Smooth muscle cell (in vitro differentiated cells): ENCODE data around the gene GORASP2. TPM values are rescaled to one million over a fixed set of nuclear protein-coding genes. Genes with fewer than 3 reads are reported as not detected.

Experiments used
- DNase-seq: peaks from one replicate; lab custom pipeline; 2025; ENCODE audit not compliant: unreplicated experiment; lab: John Stamatoyannopoulos, UW
- H2AFZ ChIP-seq: fragments of 200-600 bp; sonication (generic); 2 replicates; pipeline ENCODE4 v1.6.0; 2016; ENCODE audit warnings: antibody characterized with exemption, low read depth, mild to moderate bottlenecking
- H3F3A ChIP-seq: fragments of 200-600 bp; sonication (generic); 2 replicates; pipeline ENCODE4 v1.6.0; 2017; ENCODE audit warnings: antibody characterized with exemption, low read depth
- H3K27ac ChIP-seq: fragments of 200-600 bp; sonication (generic); 2 replicates; pipeline ENCODE4 v1.5.1; 2016; ENCODE audit warnings: low read depth, mild to moderate bottlenecking
- H3K27me3 ChIP-seq: fragments of 200-600 bp; sonication (generic); 2 replicates; pipeline ENCODE4 v1.6.1; 2016; ENCODE audit warnings: low read depth, mild to moderate bottlenecking
- H3K36me3 ChIP-seq: fragments of 200-600 bp; sonication (generic); 2 replicates; pipeline ENCODE4 v1.5.1; 2016; ENCODE audit warnings: low read depth
- H3K4me1 ChIP-seq: fragments of 200-600 bp; sonication (generic); 2 replicates; pipeline ENCODE4 v1.5.1; 2016; ENCODE audit warnings: low read depth
- H3K4me2 ChIP-seq: fragments of 200-600 bp; sonication (generic); 2 replicates; pipeline ENCODE4 v1.6.0; 2016; ENCODE audit warnings: mild to moderate bottlenecking
- H3K4me3 ChIP-seq: fragments of 200-600 bp; sonication (generic); 2 replicates; pipeline ENCODE4 v1.5.1; 2016; ENCODE audit warnings: mild to moderate bottlenecking
- H3K79me2 ChIP-seq: fragments of 200-600 bp; sonication (generic); 2 replicates; pipeline ENCODE4 v1.6.0; 2016; ENCODE audit warnings: low read depth, mild to moderate bottlenecking
- H3K9ac ChIP-seq: fragments of 200-600 bp; sonication (generic); 2 replicates; pipeline ENCODE4 v1.6.0; 2016; ENCODE audit warnings: low read depth
- H3K9me3 ChIP-seq: fragments of 200-600 bp; sonication (generic); replicated peaks from 2 replicates; pipeline ENCODE4 v1.5.1; 2016; ENCODE audit warnings: low read depth
- H4K20me1 ChIP-seq: fragments of 200-600 bp; sonication (generic); 2 replicates; pipeline ENCODE4 v1.6.0; 2016; ENCODE audit warnings: low read depth
- WGBS: methylation state at CpG from one replicate; pipeline ENCODE4 v1.1.7; 2016; ENCODE audit warnings: low lambda C conversion rate; 5-methylcytosine and 5-hydroxymethylcytosine counted together
- polyA plus RNA-seq: library from polyadenylated mRNA; unstranded; fragments of >200 nt; fragmentation: Nextera tagmentation; extraction: Ambion mirVana; gene quantifications from 2 replicates; pipeline ENCODE4 v1.2.1, GENCODE V29; 2016
- total RNA-seq: library from RNA; depleted of rRNA; stranded (reverse); fragments of >200 nt; gene quantifications from 2 replicates; pipeline ENCODE4 v1.2.3, GENCODE V29; 2014
- TF ChIP-seq, protein P1 (sequence below): fragments of 200-600 bp; sonication (generic); IDR thresholded peaks from 2 replicates; pipeline ENCODE4 v1.5.1; 2017; ENCODE audit warnings: borderline replicate concordance, mild to moderate bottlenecking, antibody characterized with exemption; ENCODE audit not compliant: insufficient read depth, poor library complexity, severe bottlenecking

Gene GORASP2
- total and polyA plus RNA-seq, 2 experiments from 2014 or later = 66.2 to 123 TPM

DNA sequence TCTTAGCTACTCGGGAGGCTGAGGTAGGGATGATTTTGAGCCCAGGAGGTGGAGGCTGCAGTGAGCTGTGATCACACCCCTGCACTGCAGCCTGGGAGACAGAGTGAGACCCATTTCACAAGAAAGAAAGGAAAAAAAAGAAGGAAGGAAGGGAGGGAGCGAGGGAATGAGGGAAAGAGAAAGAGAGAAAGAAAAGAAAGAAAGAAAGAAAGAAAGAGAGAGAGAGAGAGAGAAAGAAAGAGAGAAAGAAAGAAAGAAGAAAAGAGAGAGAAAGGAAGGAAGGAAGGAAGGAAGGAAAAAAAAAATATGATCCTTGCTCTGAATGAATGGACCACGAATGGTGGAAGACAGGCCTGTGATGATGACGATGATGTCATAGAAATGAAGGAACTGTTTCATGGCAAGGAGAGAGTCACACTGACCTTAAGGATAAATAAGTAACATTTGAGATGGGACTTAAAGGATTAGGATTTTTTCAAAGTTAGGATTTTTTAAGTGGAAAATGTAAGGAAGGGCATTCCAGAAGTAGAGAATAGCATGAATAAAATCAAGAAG, 2.2 kb upstream of the GORASP2 start:
- Histone ChIP-seq H3K27me3 (no peaks in the 10 kb centered on the region), H3K36me3 (no peaks in the 10 kb centered on the region), H3K4me2 (no peak overlapping the region), H3K9ac (no peak overlapping the region), H2AFZ (no peak overlapping the region), H3K4me1 (peaks cover 25% of the 10 kb centered on the region), H3K9me3 (no peaks in the 10 kb centered on the region), H3F3A (peaks cover 8% of the 10 kb centered on the region), H3K27ac (no peak overlapping the region), H3K79me2 (peaks cover 27% of the 10 kb centered on the region), H4K20me1 (peaks cover 21% of the 10 kb centered on the region), H3K4me3 (no peak overlapping the region)
- TF ChIP-seq, protein P1, sequence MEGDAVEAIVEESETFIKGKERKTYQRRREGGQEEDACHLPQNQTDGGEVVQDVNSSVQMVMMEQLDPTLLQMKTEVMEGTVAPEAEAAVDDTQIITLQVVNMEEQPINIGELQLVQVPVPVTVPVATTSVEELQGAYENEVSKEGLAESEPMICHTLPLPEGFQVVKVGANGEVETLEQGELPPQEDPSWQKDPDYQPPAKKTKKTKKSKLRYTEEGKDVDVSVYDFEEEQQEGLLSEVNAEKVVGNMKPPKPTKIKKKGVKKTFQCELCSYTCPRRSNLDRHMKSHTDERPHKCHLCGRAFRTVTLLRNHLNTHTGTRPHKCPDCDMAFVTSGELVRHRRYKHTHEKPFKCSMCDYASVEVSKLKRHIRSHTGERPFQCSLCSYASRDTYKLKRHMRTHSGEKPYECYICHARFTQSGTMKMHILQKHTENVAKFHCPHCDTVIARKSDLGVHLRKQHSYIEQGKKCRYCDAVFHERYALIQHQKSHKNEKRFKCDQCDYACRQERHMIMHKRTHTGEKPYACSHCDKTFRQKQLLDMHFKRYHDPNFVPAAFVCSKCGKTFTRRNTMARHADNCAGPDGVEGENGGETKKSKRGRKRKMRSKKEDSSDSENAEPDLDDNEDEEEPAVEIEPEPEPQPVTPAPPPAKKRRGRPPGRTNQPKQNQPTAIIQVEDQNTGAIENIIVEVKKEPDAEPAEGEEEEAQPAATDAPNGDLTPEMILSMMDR = no peak
- 96% methylated on average over 4 of the region's 4 CpGs for WGBS
- no peak for DNase-seq

DNA sequence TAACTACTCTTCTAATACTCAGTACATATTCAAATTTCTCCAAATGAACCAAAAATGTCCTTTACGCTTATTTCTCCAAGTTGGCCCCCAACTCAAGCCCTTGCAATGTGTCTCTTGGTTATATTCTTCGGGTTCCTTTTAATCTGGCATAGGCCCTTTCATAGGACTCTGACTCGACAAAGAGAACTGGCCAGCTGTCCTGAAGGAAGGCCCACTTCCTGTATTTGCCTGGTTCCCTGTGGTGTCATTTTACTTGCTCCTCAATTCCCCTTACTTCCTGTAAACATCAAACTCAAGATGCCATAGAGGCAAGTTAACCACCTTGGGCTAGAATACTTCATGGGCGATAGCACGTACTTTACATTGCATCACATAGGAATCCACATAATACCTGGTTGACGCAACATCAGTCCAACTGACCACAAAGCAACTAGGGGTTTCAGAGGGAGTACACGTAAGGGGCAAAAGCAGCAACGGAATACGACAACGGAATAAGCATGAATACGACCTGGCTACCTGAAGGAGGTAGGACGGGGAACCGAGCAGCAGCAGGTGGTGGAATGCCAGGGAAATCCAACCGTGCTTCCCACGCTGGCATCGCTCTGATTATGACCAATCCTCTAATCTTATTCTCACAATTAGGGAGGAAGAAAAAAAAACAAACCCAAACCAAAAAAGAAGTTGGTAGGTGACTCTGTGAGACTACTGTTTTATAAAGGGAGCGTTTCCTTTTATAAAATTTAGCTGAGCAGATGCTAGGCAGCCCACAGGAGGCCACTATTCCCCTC, 823 bp upstream of the GORASP2 start:
- Histone ChIP-seq H3K9me3 (no peaks in the 10 kb centered on the region), H2AFZ (peak overlapping the region; percentile 78), H3K27me3 (no peaks in the 10 kb centered on the region), H3K9ac (peak overlapping the region; percentile 68), H4K20me1 (peaks cover 35% of the 10 kb centered on the region), H3K4me3 (peak overlapping the region; percentile 57), H3K4me1 (peaks cover 25% of the 10 kb centered on the region), H3K27ac (peak overlapping the region; percentile 83), H3K36me3 (no peaks in the 10 kb centered on the region), H3K4me2 (peak overlapping the region; percentile 87), H3F3A (peaks cover 8% of the 10 kb centered on the region), H3K79me2 (peaks cover 41% of the 10 kb centered on the region)
- no peak for DNase-seq
- 50% methylated on average over 17 of the region's 17 CpGs for WGBS
- TF ChIP-seq, protein P1 = no peak

DNA sequence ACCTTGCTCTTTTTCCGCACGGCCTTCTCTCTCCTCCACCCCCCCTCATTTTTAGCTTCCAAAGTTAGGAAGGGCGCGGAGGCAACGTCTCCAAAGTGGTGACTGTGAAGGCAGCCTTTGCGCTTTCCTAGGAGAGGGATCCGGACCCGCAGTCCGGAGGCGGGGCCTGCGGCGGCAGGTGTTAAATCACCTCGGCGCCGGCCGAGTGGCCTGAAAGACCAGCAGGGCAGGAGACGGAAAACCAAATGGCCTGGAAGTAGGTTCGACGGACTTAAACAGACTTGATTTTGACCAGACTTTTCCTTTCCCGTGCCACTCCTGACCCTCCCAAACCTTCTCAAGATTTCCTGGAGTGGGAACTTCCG, 615 bp downstream of the GORASP2 start:
- Histone ChIP-seq H3F3A (peaks cover 8% of the 10 kb centered on the region), H3K27ac (peak overlapping the region; percentile 93), H3K9ac (peak overlapping the region; percentile 99), H4K20me1 (peaks cover 49% of the 10 kb centered on the region), H3K9me3 (no peaks in the 10 kb centered on the region), H2AFZ (peak overlapping the region; percentile 74), H3K4me3 (peak overlapping the region; percentile 98), H3K4me2 (peak overlapping the region; percentile 96), H3K27me3 (no peaks in the 10 kb centered on the region), H3K36me3 (no peaks in the 10 kb centered on the region), H3K4me1 (peaks cover 25% of the 10 kb centered on the region), H3K79me2 (peaks cover 56% of the 10 kb centered on the region)
- peak; percentile 39 for DNase-seq
- WGBS = under 1% methylated on average over 21 of the region's 21 CpGs
- TF ChIP-seq, protein P1 = no peak
